GM18870 (cell line): Measurements from ENCODE around the gene MMP11.

ENCODE experiments used
- ATAC-seq: cut with Tn5 transposase; IDR thresholded peaks from one replicate; pipeline ENCODE4 v1.9.1; 2021; ENCODE audit warnings: moderate library complexity; ENCODE audit not compliant: unreplicated experiment

MMP11 gene

DNA sequence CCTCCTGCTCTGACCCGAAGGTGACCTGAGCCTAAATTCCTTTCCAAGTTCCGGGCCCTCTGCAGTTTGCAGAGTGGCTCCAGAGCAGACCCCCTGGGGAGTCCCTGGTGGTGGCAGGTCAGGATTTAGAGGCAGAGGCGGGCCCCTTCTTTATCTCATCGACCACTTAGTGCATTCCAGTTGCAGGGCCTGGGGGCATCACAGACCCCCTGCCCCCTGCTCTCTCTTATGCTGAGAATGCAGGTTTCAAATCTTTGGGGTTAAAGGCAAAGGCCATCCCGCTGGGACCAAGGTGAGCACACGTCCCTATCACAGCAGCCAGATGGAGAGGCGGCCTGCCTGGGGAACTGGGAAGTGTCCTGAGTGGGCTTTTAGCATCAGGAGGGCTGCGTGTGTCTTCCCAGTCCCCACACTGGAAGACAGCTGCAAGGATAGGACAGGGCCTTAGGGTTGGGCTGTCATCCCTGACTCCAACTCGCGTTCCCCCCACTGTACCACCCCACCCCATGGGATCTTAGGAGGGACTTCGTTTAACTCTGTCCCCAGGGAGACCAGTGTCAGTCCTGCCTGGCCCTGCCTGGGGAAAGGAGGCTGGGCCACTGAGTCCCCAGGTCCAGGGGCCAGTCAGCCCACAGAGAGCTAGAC lies 54.8 kb downstream of the MMP11 start:
- no peak for ATAC-seq

DNA sequence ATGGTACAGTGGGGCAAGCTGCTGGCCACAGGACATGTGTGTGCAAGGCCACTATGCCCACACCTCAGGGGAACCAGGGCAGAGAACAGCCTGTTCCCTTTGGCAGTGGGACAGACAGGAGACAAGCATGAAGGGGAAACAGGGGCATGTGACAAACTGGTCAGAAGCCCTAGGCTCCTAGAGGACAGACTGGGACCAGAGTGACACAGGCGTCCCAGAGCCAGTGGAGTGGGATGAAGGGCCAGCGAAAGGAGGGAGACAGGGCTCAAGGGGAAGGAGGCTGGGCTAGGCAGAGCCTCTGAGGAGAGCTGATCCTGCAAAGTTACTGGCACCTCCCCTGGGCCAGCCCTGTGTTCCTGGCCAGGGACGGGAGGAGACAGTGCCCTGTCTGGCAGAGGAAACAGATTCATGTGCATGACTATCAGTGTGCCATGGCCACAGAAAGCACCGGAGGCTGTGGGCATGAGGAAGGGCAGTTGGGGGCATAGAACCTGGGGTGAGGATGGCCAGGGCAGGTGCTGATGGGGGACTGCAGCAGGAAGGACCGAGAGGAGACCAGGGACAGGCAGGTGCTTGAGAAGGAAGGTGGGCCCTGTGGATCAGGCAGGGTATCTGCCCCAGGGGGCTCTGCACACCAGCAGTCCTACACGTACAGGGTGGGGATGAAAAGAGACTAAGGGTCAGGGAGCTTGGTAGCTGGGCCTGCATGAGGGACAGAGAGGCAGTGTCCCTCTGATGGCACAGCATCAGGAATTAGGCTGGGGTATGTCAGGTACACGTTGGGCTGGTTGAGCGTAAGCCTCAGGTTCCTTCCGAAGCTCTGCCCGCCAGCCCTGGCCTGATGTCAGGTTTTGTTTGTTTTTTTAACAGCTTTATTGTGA lies 56.4 kb downstream of the MMP11 start:
- ATAC-seq, result no peak

DNA sequence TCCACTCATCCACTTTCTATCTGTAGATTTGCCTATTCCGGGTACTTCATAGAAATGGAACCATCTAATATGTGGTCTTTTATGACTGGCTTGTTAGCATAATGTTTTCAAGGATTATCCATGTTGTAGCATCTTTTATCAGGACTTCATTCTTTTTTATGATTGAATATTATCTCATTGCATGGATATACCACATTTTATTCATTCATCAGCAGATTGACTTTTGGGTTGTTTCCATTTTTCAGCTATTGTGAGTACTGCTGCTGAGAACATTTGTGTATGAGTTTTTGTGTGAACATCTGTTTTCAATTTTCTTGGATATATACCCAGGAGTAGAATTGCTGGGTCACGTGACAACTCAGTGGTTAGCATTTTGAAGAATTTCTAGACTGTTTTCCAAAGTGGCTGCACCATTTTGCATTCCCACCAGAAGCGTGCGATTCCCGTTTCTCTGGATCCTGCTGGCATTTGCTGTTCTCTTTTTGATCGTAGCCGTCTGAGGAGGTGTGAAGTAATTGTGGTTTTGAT lies 57.3 kb downstream of the MMP11 start:
- ATAC-seq, result no peak

DNA sequence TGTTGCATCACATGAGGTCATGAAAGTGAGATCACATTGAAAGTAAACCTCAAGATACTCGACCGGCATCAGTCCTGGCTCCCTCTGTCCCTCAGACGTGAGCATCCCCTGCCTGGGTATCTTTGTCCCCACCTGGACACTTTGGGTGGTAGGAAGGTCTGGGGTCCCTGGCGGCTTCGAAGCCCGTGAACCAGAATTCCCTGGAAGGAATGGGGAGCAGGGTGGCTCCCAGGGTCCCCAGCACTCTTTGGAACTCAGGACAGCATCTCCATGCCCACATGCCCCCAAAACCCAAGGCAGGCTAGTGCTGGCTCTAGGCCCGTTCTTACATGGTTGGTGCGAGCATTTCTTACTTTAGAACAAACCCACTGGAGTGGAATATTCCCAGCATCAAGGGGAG lies 58.6 kb downstream of the MMP11 start:
- no peak for ATAC-seq

DNA sequence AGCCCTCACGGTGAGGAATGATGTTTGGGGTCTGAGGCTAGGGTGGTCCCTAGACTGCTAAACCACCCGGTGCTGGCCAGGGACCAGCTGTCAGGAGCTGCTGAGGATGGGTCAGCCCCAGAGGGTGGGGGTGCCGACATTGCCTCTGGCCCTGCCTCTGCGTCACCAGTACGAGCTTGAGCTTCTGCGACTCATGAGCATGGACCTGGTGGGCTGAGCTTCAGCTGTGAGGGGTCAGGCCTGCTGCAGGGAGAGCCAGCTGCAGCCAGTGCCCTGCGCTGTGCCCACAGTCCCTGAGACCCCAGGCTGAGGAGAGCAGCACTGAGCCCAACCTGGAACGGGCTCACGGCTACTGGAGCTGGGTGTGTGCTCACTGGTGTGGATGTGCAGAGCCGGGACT lies 59.1 kb downstream of the MMP11 start:
- ATAC-seq, result no peak

DNA sequence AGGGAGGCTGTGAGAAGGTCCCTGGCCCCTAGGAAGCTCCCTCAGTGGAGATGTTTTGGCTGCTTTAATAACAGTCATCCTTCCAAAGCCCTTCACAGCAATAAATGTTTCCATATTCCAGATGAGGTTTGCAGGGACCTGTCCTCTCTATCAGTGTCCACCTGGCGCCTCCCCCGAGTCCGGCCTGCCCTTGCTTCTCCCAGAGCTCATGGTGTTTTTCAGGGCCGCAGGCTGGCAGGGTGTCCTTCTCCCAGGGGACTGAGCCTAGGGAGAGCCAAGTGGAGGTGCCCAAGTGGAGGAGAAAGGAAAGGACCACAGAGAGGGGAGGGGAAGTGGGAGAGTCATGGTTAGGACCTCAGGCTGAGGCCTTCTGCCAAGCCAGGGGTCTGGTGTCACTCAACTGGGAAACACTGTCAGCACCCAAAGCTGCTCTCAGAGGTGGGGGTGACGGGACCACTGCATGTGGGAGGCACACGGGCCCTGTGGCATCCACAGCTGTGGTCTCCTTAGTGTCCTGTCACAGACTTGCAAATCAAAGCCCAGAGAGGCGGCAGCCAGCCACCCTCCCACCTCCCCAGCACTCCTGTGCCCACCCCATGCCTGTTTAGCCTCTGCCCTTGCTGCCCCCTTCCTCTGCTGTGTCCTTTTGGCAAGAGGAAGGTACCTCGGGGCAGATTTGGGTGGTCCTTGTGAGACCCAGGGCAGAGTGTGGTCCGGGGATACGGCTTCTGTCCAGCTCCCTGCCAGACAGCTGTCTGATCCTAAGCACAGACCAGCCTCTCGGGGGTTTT lies 59.8 kb downstream of the MMP11 start:
- ATAC-seq, result no peak

DNA sequence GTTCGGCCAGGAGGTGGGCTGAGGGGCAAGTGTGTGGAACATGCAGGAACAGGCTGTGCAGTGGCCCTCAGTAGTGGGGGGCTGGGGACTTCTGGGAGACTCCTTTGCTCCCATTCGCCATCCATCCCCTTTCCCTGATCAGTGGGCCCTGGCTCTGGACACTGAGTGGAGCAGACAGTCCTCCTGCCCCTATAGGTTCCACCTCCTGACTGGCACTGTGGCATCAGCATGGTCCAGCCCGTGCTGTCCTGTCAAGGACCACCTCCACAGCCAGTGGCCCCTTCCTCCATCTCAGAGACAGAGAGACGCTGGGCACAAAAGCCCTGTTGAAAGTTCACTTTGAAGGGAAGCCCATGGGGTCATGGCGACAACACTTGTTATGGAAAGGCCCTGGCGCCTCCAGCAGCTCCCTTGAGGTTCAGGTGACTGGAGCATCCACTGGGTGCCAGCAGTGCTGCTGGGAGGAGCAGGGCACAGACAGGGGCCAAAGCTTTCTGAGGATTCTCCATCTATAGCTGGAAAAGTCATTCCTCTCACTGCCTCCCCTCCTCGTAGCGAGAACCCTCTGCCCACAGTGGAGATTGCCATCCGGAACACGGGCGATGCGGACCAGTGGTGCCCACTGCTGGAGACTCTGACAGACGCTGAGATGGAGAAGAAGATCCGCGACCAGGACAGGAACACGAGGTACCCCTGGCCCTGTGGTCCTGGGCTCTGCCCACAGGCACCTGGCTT lies 60.5 kb downstream of the MMP11 start:
- no peak for ATAC-seq
